Fibroblast of skin of right quadriceps (primary cell): ENCODE results near the gene CCT2.
"Not testable (repeated sequence)": the region's sequence is repeated elsewhere in the genome, so short reads cannot be mapped to it uniquely, and the experiment has no call there.

Experiments used
- DNase-seq: peaks from one replicate; pipeline ENCODE4 v3.0.0-alpha.2; 2013

Gene CCT2

DNA sequence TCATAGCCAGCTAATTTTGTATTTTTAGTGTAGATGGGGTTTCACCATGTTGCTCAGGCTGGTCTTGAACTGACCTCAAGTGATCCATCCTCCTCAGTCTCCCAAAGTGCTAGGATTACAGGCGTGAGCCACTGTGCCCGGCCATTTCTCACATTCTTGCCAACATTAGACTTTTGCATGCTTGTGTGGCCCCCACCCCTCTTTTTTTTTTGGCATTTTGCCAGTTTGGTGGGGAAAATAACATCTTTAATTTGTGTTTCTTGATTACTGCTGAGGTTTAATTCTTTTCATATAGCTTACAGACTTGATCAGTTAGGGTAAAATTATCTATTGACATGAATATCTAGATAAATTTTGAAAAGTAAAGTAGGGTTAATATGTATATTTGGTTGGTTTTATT is 3.8 kb downstream of the CCT2 start:
- DNase-seq = no peak

DNA sequence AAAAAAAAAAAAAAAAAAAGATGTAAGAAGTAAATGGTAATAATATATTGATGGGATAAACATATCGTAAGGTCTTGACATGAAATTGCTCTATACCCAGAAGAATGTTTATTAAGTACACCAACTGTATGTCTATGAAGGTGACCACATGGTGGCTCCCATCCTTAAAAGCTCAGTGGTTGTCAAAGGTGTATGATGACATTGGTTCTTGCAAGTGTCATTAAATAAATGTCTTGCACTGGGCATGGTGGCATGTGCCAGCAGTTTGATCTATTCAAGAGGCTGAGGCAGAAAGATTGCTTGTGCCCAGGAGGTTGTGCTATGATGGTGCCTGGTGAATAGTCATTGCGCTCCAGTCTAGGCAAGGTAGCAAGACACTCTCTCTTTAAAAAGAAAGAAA is 10.4 kb downstream of the CCT2 start:
- no peak for DNase-seq

DNA sequence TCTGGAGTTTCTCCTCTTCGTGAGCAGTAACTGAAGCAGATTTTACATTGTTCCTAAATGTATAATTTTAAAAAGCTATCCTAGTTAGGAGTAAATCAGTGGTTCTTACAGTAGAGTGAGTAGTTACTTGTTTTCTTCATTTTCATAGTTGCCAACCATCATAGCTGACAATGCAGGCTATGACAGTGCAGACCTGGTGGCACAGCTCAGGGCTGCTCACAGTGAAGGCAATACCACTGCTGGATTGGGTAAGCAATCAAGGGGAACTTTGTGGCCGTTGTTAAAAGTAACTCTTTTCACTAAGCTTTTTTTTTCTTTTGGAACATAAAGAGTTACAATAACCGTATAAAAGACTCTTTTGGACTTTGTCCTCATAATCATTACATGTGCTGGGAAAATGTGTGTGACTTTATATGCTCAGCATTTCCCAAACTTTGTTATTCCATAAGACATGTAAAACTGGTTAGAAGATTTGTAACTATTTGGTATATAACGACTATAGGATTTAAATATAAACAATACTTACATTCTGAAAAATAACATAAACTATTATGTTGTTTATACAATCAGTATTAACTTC is 13.0 kb downstream of the CCT2 start:
- DNase-seq = no peak

DNA sequence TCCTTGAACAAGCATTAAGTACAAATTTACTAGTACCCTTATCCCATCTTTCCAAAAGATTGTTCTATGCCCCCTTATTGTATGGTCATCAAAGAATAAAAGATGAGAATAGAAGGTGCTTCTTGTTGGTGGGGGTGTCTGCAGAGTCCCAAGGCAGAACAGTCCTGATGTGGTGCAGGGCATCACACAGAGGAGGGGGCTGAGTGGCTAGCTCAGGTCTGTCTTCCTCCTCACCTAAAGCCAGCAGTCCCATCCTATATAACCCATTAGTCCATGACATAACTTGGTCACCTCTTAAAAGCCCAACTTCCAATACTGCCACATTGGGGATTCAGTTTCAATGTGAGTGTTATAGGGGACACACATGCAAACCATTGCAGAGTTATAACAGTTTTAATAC is 15.5 kb downstream of the CCT2 start:
- no peak for DNase-seq

DNA sequence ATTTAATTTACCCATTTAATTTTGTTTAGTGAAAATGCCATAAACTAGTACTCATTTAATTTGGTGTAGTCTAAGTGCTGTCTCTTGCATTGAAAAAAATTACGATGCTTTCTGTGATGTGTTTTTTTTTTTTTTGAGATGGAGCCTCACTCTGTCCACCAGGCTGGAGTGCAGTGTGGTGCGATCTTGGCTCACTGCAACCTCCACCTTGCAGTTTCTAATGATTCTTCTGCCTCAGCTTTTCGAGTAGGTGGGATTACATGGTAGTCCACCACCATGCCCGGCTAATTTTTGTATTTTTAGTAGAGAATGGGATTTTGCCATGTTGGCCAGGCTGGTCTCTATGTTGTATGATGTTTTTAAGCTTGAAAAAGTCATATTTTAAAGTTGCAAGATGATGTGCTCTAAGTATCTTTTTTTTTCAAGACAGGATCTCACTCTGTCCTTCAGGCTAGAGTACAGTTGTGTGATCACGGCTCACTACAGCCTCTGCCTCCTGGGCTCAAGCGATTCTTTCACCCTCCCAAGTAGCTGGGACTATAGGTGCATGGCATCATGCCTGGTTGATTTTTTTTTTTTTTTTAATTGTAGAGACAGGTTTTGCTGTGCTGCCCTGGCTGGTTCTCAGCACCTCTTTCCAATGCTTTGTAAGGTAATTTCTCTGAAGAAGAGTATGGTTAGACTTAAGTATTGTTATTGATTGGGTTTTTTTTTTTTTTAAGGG is 16.9 kb downstream of the CCT2 start:
- no peak for DNase-seq

DNA sequence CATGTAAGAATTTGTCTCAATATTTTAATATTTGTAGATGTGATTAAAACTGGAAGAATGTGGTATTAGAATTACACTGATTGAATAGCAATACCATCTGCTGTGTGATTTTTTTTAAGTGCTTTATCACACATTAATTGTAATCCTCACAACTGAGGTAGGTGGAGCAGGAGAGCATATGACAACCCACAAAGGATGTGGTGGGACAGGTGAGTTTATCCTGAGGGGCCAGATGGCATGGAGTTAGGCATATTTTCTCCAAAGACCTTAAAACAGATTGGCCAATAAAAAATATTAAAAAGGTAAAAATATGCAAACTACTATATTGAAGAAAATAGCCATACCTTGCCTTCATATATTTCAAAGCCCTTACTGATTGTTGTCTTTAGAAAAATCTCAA is 17.7 kb downstream of the CCT2 start:
- no peak for DNase-seq

DNA sequence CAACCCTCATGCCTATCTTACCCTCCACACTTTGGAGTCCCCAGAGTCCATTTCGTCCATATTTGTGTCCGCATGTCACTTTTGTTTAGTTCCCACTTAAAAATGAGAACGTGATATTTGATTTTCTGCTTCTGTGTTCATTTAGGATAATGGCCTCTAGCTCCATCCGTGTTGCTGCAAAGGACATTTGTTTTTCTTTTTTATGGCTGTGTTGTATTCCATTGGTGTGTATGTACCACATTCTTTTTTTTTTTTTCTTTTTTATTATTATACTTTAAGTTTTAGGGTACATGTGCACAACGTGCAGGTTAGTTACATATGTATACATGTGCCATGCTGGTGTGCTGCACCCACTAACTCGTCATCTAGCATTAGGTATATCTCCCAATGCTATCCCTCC is 18.3 kb downstream of the CCT2 start:
- not testable (repeated sequence) for DNase-seq

DNA sequence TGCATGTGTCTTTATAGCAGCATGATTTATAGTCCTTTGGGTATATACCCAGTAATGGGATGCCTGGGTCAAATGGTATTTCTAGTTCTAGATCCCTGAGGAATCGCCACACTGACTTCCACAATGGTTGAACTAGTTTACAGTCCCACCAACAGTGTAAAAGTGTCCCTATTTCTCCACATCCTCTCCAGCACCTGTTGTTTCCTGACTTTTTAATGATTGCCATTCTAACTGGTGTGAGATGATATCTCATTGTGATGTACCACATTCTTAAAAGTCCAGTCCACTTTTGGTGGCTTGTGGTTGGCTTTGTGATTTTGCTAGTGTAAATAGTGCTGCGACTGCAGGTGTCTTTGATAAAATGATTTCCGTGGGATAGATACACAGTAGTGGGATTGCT is 19.0 kb downstream of the CCT2 start:
- DNase-seq = not testable (repeated sequence)

- peak; percentile 5 for DNase-seq
These were observed 22.9 kb downstream of the CCT2 start for GRCh38 chr12:69608114-69608513.

- no peak for DNase-seq
These were observed 24.9 kb downstream of the CCT2 start for GRCh38 chr12:69610126-69610525.

DNA sequence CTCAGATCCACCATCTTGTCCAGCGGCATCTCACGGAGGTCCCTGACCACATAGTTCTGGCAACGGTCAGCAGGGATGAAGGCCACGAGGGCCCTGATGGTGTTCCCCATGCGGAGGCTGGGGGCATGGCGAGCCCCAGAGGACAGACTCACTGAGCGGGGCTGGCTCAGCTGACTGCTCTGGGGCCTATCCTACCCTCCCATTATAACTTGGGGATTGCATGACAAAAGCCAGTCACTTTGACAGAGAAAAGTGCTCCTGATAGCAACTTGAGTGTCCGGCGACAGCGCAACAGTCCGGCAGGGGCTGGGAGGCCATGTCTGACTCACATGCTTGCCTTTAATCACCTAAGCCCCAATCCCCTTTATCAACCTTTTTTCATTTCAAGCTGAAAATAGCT is 25.5 kb downstream of the CCT2 start, which contains the start of gene LRRC10:
Gene LRRC10, minus strand, starts transcription at position 179 of the 400 bp plus-strand sequence. Its CDS starts 69 bp downstream, at position 110.
- DNase-seq = no peak

DNA sequence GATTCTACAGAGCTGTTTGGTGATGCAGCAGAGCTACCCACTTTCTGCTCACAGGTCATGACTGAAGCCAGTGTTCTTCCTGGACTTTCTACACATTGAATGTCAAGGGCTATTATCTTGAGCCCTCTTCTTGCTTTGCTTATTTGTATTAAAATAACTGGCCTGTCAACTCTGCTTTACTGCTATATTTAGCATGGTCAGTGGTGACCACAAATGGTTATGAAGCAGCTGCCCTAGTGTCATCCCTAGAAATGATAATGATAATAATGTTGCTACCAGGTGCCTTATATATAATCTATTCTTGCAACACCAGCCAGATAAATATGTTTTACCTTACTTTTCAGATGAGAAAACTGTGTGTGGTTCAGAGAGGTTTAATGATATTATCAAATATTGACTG is 28.1 kb downstream of the CCT2 start:
- DNase-seq = no peak

- no peak for DNase-seq
These were observed 30.8 kb downstream of the CCT2 start for GRCh38 chr12:69616025-69616424.

- DNase-seq = no peak
These were observed 33.8 kb downstream of the CCT2 start for GRCh38 chr12:69619050-69619449.

DNA sequence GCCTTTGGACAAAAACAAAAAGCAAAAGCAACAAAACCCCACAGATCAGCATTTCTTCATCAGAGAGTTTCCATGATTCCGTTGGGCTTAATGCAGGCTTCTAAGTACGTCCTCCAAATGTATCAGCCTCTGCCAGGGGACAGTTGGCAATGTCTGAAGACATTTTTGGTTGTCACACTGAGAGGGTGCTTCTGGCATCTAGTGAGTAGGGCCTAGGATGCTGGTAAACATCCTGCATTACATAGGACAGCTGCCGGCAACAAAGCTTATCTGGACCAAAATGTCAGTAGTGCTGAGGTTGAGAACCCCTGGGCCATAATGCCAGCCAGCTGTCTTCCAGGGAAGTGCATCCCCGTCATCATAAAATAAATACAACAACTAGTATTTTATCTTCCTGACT is 34.8 kb downstream of the CCT2 start:
- no peak for DNase-seq

DNA sequence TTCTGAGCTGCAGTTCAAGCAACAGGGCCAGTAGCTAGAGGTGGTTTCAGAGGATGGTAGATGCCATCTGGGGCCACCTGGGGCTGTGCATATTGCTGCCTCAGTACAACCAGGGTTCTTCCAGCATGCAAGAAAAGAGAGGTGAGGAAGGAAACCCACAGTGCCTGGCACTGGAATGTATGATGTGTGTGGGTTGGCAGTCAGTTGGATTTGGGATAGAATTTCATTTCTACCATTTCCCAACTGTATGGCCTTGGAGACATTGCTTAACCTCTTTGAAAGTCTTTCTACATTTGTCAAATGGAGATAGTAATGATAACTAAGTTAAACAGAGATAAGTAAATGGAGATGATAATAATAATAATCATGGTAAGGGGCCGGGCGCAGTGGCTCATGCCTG is 35.7 kb downstream of the CCT2 start:
- DNase-seq = no peak

- no peak for DNase-seq
These were observed 36.3 kb downstream of the CCT2 start for GRCh38 chr12:69621551-69621950.

GRCh38 chr12:69623970-69624369 is 38.7 kb downstream of the CCT2 start:
- no peak for DNase-seq

DNA sequence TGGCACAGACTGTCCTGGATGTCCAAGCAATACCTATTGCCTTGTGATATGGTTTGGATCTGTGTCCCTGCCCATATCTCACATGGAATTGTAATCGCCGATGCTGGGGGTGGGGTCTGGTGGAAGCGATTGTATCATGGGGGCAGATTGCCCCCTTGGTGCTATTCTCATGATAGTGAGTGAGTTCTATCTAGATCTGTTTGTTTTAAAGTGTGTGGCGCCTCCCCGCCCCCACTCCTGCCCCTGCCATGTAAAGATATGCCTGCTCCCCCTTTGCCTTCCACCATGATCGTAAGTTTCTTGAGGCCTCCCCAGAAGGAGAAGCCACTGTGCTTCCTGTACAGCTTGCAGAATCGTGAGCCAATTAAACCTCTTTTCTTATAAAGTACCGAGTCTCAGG is 42.2 kb downstream of the CCT2 start:
- no peak for DNase-seq

DNA sequence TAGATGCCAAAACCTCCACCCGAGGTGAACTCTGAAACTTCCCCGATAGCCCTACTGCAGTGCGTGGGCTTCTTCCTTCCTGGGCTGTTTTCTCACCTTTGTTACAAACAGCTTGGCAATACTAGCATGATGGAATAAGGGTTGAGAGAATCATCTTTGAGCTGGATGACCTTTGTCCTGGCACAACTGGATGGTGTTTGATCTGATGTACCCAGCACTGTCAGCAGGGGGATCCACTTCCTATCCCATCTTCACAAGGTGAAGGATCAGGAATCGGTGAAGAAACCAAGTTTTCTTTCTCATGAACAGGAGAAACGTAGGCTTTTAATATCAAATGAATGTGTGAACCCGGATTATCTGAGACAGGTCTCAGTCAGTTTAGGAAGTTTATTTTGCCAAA is 44.9 kb downstream of the CCT2 start:
- no peak for DNase-seq

DNA sequence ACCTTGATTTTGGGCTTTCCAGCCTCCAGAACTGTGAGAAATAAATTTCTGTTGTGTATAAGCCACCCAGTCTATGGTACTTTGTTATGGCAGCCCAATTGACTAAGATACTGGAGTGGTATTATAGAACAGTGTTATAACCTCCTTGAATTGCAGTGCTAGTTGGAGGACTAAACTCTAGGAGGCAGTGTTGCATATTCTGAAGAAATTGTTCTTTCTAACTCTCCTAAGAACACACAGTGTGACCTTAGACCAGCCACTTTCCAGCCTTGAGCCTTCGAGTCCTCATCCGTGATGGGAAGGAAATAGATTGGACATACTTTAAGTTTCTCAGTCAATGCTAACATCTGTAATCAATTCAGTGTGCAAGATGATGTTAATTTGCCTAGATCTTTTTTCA is 47.8 kb downstream of the CCT2 start:
- no peak for DNase-seq

GRCh38 chr12:69639400-69640016 is 54.2 kb downstream of the CCT2 start:
- DNase-seq = peak; percentile 68

GRCh38 chr12:69641546-69641945 is 56.3 kb downstream of the CCT2 start:
- DNase-seq = no peak

- DNase-seq = no peak
These were observed 57.3 kb downstream of the CCT2 start for GRCh38 chr12:69642531-69642930.

DNA sequence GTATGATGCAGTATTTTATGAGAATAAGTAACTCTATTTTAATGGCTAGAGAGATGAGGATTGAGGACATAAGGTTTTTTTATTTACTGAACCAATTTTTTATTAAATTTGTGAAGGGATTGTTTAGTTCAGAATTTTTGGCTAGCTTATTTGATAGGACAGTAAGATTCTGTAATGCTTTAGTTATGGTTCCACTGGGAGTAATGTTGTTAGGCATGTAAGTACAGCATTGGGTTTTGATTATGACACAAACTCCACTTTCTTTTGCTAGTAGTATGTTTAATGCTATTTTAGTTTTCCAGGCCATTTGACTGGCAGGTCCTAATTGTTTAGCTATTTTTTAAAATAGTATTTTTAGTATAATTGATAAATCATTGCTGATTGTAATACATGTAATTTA is 59.3 kb downstream of the CCT2 start:
- DNase-seq = no peak
